Spleen (tissue), 7 donors: Measurements from ENCODE around the gene MAOB.

Experiments used
- POLR2A ChIP-seq, 3 donors: fragments of 450-650 bp; IDR thresholded peaks; one replicate each; pipeline ENCODE4 v1.5.1; 2017; ENCODE audit warnings: antibody characterized with exemption in 3 of 3, mild to moderate bottlenecking in 1 of 3
- POLR2AphosphoS5 ChIP-seq, 3 donors: sonication (generic); formaldehyde crosslinking; IDR thresholded peaks; one replicate each; pipeline ENCODE4 v1.5.1; 2017; ENCODE audit warnings: antibody characterized with exemption in 3 of 3
- TF ChIP-seq, protein P1 (sequence below), 11 experiments: fragments of 200-600 bp in 7 of 11; fragments of 450-650 bp in 4 of 11; sonication (generic) in 4 of 11; IDR thresholded peaks in 8 of 11; conservative IDR thresholded peaks in 3 of 11; 1 replicate in 7 of 11; 2 replicates in 4 of 11; pipeline versions ENCODE4 v1.4.0 to v1.8.0; 2016 to 2021; ENCODE audit warnings: antibody characterized with exemption in 11 of 11, inconsistent platforms in 4 of 11, mild to moderate bottlenecking in 1 of 11
- donor health status: DM: no; HTN: no; CAD: no; lungs with moderate emphysema.
- donor health status: DM: no; HTN: no; CAD: no.
- donor health status: DM: no; HTN: no; CAD: no.

DNA sequence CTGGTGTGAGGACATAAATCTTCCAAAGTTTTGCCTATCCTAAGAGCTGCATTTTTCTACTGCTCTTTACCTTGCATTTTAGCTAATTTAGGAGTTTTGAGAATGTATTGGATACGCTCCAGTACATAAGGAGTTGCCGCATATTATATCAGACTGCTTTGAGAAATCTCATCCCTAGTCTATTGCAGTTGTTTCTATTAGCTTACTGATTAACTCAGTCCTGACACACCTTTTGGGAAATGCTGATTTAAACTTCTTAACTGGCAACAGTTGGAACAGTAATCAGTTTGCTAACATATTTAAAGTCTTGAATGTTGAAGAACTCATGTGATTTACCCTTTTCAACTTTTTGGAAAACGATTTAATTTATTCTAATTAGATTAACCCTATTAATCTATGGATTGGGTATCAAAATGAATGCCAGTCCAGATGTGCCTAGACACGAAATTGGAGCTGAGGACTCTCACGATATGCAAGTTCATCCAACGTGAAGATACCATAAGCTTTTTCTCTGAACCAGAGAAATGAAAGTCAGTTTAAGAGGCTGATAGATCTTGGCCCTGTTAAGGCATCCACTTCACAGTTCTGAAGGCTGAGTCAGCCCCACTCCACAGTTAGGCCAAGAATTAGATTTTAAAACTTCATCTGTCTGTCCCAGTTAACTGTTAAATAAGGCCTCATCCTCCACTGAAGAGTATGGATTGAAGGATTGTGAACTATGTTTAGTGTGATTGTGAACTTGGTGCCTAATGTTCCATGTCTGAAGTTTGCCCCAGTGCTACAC is 136.1 kb downstream of the MAOB start:
- TF ChIP-seq POLR2AphosphoS5 (IDR thresholded peaks at IDR 0.05) (no peak), POLR2A (IDR thresholded peaks at IDR 0.05) (no peak)
- TF ChIP-seq, protein P1, sequence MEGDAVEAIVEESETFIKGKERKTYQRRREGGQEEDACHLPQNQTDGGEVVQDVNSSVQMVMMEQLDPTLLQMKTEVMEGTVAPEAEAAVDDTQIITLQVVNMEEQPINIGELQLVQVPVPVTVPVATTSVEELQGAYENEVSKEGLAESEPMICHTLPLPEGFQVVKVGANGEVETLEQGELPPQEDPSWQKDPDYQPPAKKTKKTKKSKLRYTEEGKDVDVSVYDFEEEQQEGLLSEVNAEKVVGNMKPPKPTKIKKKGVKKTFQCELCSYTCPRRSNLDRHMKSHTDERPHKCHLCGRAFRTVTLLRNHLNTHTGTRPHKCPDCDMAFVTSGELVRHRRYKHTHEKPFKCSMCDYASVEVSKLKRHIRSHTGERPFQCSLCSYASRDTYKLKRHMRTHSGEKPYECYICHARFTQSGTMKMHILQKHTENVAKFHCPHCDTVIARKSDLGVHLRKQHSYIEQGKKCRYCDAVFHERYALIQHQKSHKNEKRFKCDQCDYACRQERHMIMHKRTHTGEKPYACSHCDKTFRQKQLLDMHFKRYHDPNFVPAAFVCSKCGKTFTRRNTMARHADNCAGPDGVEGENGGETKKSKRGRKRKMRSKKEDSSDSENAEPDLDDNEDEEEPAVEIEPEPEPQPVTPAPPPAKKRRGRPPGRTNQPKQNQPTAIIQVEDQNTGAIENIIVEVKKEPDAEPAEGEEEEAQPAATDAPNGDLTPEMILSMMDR (IDR thresholded peaks at IDR 0.05 in 8 of 11, conservative IDR thresholded peaks at IDR 0.05 in 3 of 11), result no peak
